NOMO-1 (cell line): ENCODE data around the gene TK1.

Experiments
- DNase-seq, 2 experiments: peaks; one replicate each; lab custom pipeline; 2025; ENCODE audit not compliant: unreplicated experiment in 2 of 2; lab: John Stamatoyannopoulos, UW

Gene TK1

GRCh38 chr17:78125138-78125913 is 61.5 kb downstream of the TK1 start:
- no peak for DNase-seq

GRCh38 chr17:78124836-78125137 is 62.1 kb downstream of the TK1 start:
- no peak for DNase-seq
